GM12878 (cell line): ENCODE data around the gene CTDNEP1. TPM values are rescaled to one million over a fixed set of nuclear protein-coding genes. Genes with fewer than 3 reads are reported as not detected.
A peak's percentile ranks its signal among the peaks of the same experiment; 100 is the strongest.

Experiments used
- ATAC-seq: fragments of 200-7000 bp; cut with Tn5 transposase; 3 replicates; pipeline ENCODE4 v1.9.1; 2020; ENCODE audit warnings: mild to moderate bottlenecking, moderate library complexity
- BruUV-seq: library from RNA; stranded (reverse); fragments of 400-500 nt; replicated peaks from 2 replicates; lab custom pipeline; 2021; lab: Mats Ljungman, UMichigan
- CTCF ChIA-PET: fragments of 300-600 bp; sonication (Branson Sonifier 250); formaldehyde crosslinking; extraction: SDS; loops from one replicate; lab custom pipeline; 2021; ENCODE audit warnings: inconsistent platforms; lab: Yijun Ruan, JAX
- POLR2A ChIA-PET: fragments of 350-600 bp; formaldehyde crosslinking; extraction: SDS; loops from one replicate; lab custom pipeline; 2021; ENCODE audit warnings: inconsistent platforms; lab: Charles Lee
- RAD21 ChIA-PET: fragments of 300-600 bp; sonication (Branson Sonifier 250); formaldehyde crosslinking; loops from one replicate; lab custom pipeline; 2023; ENCODE audit warnings: antibody characterized with exemption; ENCODE audit not compliant: unreplicated experiment; lab: Charles Lee
- SMC1A ChIA-PET: fragments of 300-600 bp; sonication (Branson Sonifier 250); formaldehyde crosslinking; loops from one replicate; lab custom pipeline; 2023; ENCODE audit not compliant: unreplicated experiment, uncharacterized antibody; lab: Charles Lee
- DNase-seq: peaks from one replicate; pipeline ENCODE4 v3.0.0-alpha.2; 2011; ENCODE audit warnings: low read depth, low spot score
- FAIRE-seq: peaks from 3 replicates; lab custom pipeline; 2011; peaks lifted over from hg19 to GRCh38; lab: Jason Lieb, UNC
- H2AFZ ChIP-seq: 2 replicates; pipeline ENCODE4 v1.6.0; 2011; ENCODE audit warnings: low read depth, low read length, control low read depth; ENCODE audit not compliant: control insufficient read depth
- H3K27ac ChIP-seq: 2 replicates; pipeline ENCODE4 v1.5.1; 2011; ENCODE audit warnings: control low read depth; ENCODE audit not compliant: control insufficient read depth, insufficient read depth
- H3K27me3 ChIP-seq, 2 experiments: replicated peaks in 1 of 2; 2 replicates each; pipeline versions ENCODE4 v1.6.0 to v1.6.1; 2011; ENCODE audit warnings: low read length in 1 of 2; ENCODE audit not compliant: control insufficient read depth in 2 of 2, insufficient read depth in 2 of 2
- H3K36me3 ChIP-seq, 2 experiments: 2 replicates each; pipeline ENCODE4 v1.5.1; 2011; ENCODE audit warnings: low read length in 1 of 2; ENCODE audit not compliant: control insufficient read depth in 2 of 2, insufficient read depth in 2 of 2
- H3K4me1 ChIP-seq: 2 replicates; pipeline ENCODE4 v1.6.1; 2011; ENCODE audit warnings: mild to moderate bottlenecking, low read length, moderate library complexity, mixed read lengths; ENCODE audit not compliant: control insufficient read depth, insufficient read depth
- H3K4me2 ChIP-seq: 2 replicates; pipeline ENCODE4 v1.6.0; 2011; ENCODE audit warnings: control low read depth; ENCODE audit not compliant: control insufficient read depth, insufficient read depth
- H3K4me3 ChIP-seq: fragments of 200-600 bp; sonication (generic); 2 replicates; pipeline ENCODE4 v1.5.1; 2016
- H3K79me2 ChIP-seq: 2 replicates; pipeline ENCODE4 v1.6.0; 2011; ENCODE audit warnings: low read length; ENCODE audit not compliant: control insufficient read depth, insufficient read depth
- H3K9ac ChIP-seq: 2 replicates; pipeline ENCODE4 v1.8.0; 2011; ENCODE audit warnings: low read length, control low read depth, mixed read lengths; ENCODE audit not compliant: control insufficient read depth, insufficient read depth
- H3K9me3 ChIP-seq: replicated peaks from 3 replicates; pipeline ENCODE4 v1.5.1; 2011; ENCODE audit warnings: mild to moderate bottlenecking, low read length; ENCODE audit not compliant: control insufficient read depth, insufficient read depth
- H4K20me1 ChIP-seq: 2 replicates; pipeline ENCODE4 v1.6.0; 2011; ENCODE audit not compliant: control insufficient read depth, insufficient read depth
- ATF7 ChIP-seq: fragments of 450-650 bp; IDR thresholded peaks from 2 replicates; pipeline ENCODE4 v1.6.1; 2016; ENCODE audit warnings: low read depth, mild to moderate bottlenecking
- HCFC1 ChIP-seq: fragments of 150-350 bp; IDR thresholded peaks from 2 replicates; pipeline ENCODE4 v1.6.1; 2014; ENCODE audit warnings: low read length
- LARP7 ChIP-seq: fragments of 450-650 bp; IDR thresholded peaks from 2 replicates; pipeline ENCODE4 v1.6.1; 2017; ENCODE audit warnings: mild to moderate bottlenecking
- POLR2AphosphoS5 ChIP-seq: IDR thresholded peaks from 2 replicates; pipeline ENCODE4 v1.6.1; 2011; ENCODE audit warnings: mild to moderate bottlenecking, low read length, inconsistent platforms
- SRF ChIP-seq, 2 experiments: IDR thresholded peaks; 2 replicates each; pipeline ENCODE4 v1.6.1; 2011; ENCODE audit warnings: low read depth in 2 of 2, low read length in 2 of 2, mild to moderate bottlenecking in 1 of 2, moderate library complexity in 1 of 2
- WGBS: methylation state at CpG from one replicate; pipeline ENCODE4 v1.1.6; 2016; ENCODE audit warnings: low lambda C conversion rate; ENCODE audit not compliant: insufficient replicate concordance, insufficient coverage; ENCODE audit errors: missing lambda C conversion rate; 5-methylcytosine and 5-hydroxymethylcytosine counted together
- in situ Hi-C: fragments of 300-500 bp; cut with MboI; formaldehyde crosslinking; loops from 9 replicates; pipeline ENCODE4 v1.14.3; 2018; ENCODE audit warnings: mixed read lengths
- intact Hi-C: fragments of 100-400 bp; cut with micrococcal nuclease; formaldehyde crosslinking; loops from one replicate; pipeline ENCODE4 v1.14.2; 2022; ENCODE audit not compliant: unreplicated experiment
- microRNA counts: library from miRNA; unstranded; fragments of <30 nt; microRNA quantifications from one replicate; lab custom pipeline; 2016
- microRNA-seq: library from miRNA; unstranded; fragments of <30 nt; microRNA quantifications from one replicate; pipeline ENCODE4, GENCODE V29; 2018
- polyA plus RNA-seq, 11 experiments: library from polyadenylated mRNA; depleted of rRNA in 4 of 11; unstranded in 6 of 11; stranded (reverse) in 5 of 11; fragments of >200 nt; fragmentation: Nextera tagmentation in 4 of 11; fragmentation: Illumina TruSeq in 1 of 11; extraction: Ambion mirVana in 4 of 11; extraction: Trizol in 1 of 11; gene quantifications; 1 replicate in 1 of 11; 2 replicates in 10 of 11; pipeline versions ENCODE4 v1.2.1 to v1.2.3, GENCODE V29; 2011 to 2016; ENCODE audit warnings: inconsistent platforms in 2 of 11, missing spikeins in 2 of 11, low read depth in 1 of 11
- small RNA-seq: library from RNA; depleted of rRNA; stranded (forward); fragments of <200 nt; gene quantifications from one replicate; pipeline ENCODE3, GENCODE V24; 2014
- total RNA-seq, 4 experiments: library from RNA; depleted of rRNA in 3 of 4; stranded (reverse); fragments of >200 nt in 3 of 4; fragmentation: Illumina TruSeq in 1 of 4; extraction: Trizol in 1 of 4; gene quantifications; 2 replicates each; pipeline versions ENCODE4 v1.2.1 to v1.2.3, GENCODE V29; 2013 to 2021

Gene CTDNEP1
- total and polyA plus RNA-seq, 10 of the 15 experiments (the other 5 are each of a cell fraction or from before 2014, with no cell fraction given) = 23.7 to 176 (median 30.3) TPM

- FAIRE-seq (no peak), DNase-seq (no peak), ATAC-seq (no peak)
- ChIA-PET RAD21 (no interaction called here), SMC1A (no interaction called here), POLR2A (interaction anchor here (0.5 kb wide), 1 partner anchor 109 kb away, joined by 3 read pairs; no protein-coding TSS in a partner anchor), CTCF (no interaction called here)
- TF ChIP-seq POLR2AphosphoS5 (no peak), SRF (IDR thresholded peaks at IDR 0.05; ENCODE audit: low read depth in 2 of 2, low read length in 2 of 2) (no peak), LARP7 (no peak), HCFC1 (no peak), ATF7 (no peak)
- H3K27ac ChIP-seq = no peak overlapping the region
- H3K4me2 ChIP-seq = no peak overlapping the region
- H2AFZ ChIP-seq = no peak overlapping the region
- in situ Hi-C loops = no loop called here
- intact Hi-C loops = no loop called here
- no peaks in the 10 kb centered on the region for H3K36me3 ChIP-seq
- no peaks in the 10 kb centered on the region for H3K4me1 ChIP-seq
- H3K27me3 ChIP-seq = no peaks in the 10 kb centered on the region
- H3K79me2 ChIP-seq = no peaks in the 10 kb centered on the region
- no TSS peak for BruUV-seq
- no peak overlapping the region for H3K9ac ChIP-seq
- 61% methylated on average over 12 of the region's 12 CpGs for WGBS
- no peaks in the 10 kb centered on the region for H3K9me3 ChIP-seq
- no peak overlapping the region for H3K4me3 ChIP-seq
- no peaks in the 10 kb centered on the region for H4K20me1 ChIP-seq
Measured at GRCh38 chr17:7195971-7196370, 55.6 kb downstream of the CTDNEP1 start.

MicroRNAs encoded within 50 kb of the gene (microRNA counts, 767-probe panel; counts per million panel counts)
- microRNA hsa-miR-324-3p (lab: Ali Mortazavi, UCI) (977 counts per million, percentile 26 among the panel's probes with 10 or more counts), microRNA hsa-miR-324-5p (lab: Ali Mortazavi, UCI) (2,682 counts per million, percentile 85 among the panel's probes with 10 or more counts)

Small RNAs within 50 kb of the gene (microRNA-seq; reads per million reads assigned to microRNA genes)
- 1,783 reads per million, percentile 91 among the genes with 10 or more reads in this experiment for gene MIR324

Small RNAs within 50 kb of the gene (small RNA-seq; reads per million reads assigned to genes)
- gene MIR324 (44.2 reads per million, percentile 98 among the genes with 10 or more reads in this experiment), gene RF00019 (not detected)

Other genes with a start within 250 kb of the CTDNEP1 start
Only the 7 nearest of the 35 such genes appear.
- gene ACADVL, start 31.8 kb downstream of the CTDNEP1 start, total RNA-seq (2014; rRNA removed) = 138 and 165 TPM in 2 replicates
- 97.1 and 99.0 TPM in 2 replicates for gene ACADVL, start 31.8 kb downstream of the CTDNEP1 start, total RNA-seq (2014; rRNA removed; fragmentation: Illumina TruSeq; extraction: Trizol)
- gene ACADVL, start 31.8 kb downstream of the CTDNEP1 start, total RNA-seq (2021) = 182 and 196 TPM in 2 replicates
- 150 and 232 TPM in 2 replicates for gene ACADVL, start 31.8 kb downstream of the CTDNEP1 start, polyA plus RNA-seq (2011; rRNA removed)
- 86.8 and 137 TPM in 2 replicates for gene ACADVL, start 31.8 kb downstream of the CTDNEP1 start, polyA plus RNA-seq (2014; fragmentation: Illumina TruSeq; extraction: Trizol)
- gene ACADVL, start 31.8 kb downstream of the CTDNEP1 start, polyA plus RNA-seq (2014; fragmentation: Nextera tagmentation; extraction: Ambion mirVana) = 10 to 100 TPM; 25.4 to 73.1 TPM
- gene ACADVL, start 31.8 kb downstream of the CTDNEP1 start, polyA plus RNA-seq (2014; rRNA removed) = 212 and 221 TPM in 2 replicates
- gene ACADVL, start 31.8 kb downstream of the CTDNEP1 start, polyA plus RNA-seq (2016; fragmentation: Nextera tagmentation; extraction: Ambion mirVana) = 100 to 1,000 TPM; 204 to 225 TPM
- 33.0 and 37.6 TPM in 2 replicates for gene DVL2, start 17.2 kb downstream of the CTDNEP1 start, total RNA-seq (2014; rRNA removed)
- gene DVL2, start 17.2 kb downstream of the CTDNEP1 start, total RNA-seq (2014; rRNA removed; fragmentation: Illumina TruSeq; extraction: Trizol) = 15.4 and 16.7 TPM in 2 replicates
- 40.0 and 44.8 TPM in 2 replicates for gene DVL2, start 17.2 kb downstream of the CTDNEP1 start, total RNA-seq (2021)
- 2.2 and 5.3 TPM in 2 replicates for gene DVL2, start 17.2 kb downstream of the CTDNEP1 start, polyA plus RNA-seq (2011; rRNA removed)
- gene DVL2, start 17.2 kb downstream of the CTDNEP1 start, polyA plus RNA-seq (2014; fragmentation: Illumina TruSeq; extraction: Trizol) = 5.1 and 21.2 TPM in 2 replicates
- gene DVL2, start 17.2 kb downstream of the CTDNEP1 start, polyA plus RNA-seq (2014; fragmentation: Nextera tagmentation; extraction: Ambion mirVana) = 1 to 10 TPM in 1 of 2 experiments, under 1 TPM in 1; 0.97 to 2.7 TPM
- 29.9 and 31.3 TPM in 2 replicates for gene DVL2, start 17.2 kb downstream of the CTDNEP1 start, polyA plus RNA-seq (2014; rRNA removed)
- gene DVL2, start 17.2 kb downstream of the CTDNEP1 start, polyA plus RNA-seq (2016; fragmentation: Nextera tagmentation; extraction: Ambion mirVana) = 10 to 100 TPM; 25.3 to 30.4 TPM
- gene PHF23, start 12.3 kb downstream of the CTDNEP1 start, total RNA-seq (2014; rRNA removed) = 35.7 and 38.0 TPM in 2 replicates
- 35.6 and 37.5 TPM in 2 replicates for gene PHF23, start 12.3 kb downstream of the CTDNEP1 start, total RNA-seq (2014; rRNA removed; fragmentation: Illumina TruSeq; extraction: Trizol)
- gene PHF23, start 12.3 kb downstream of the CTDNEP1 start, total RNA-seq (2021) = 34.0 and 39.2 TPM in 2 replicates
- 21.7 and 29.7 TPM in 2 replicates for gene PHF23, start 12.3 kb downstream of the CTDNEP1 start, polyA plus RNA-seq (2011; rRNA removed)
- gene PHF23, start 12.3 kb downstream of the CTDNEP1 start, polyA plus RNA-seq (2014; fragmentation: Illumina TruSeq; extraction: Trizol) = 72.7 and 84.8 TPM in 2 replicates
- gene PHF23, start 12.3 kb downstream of the CTDNEP1 start, polyA plus RNA-seq (2014; fragmentation: Nextera tagmentation; extraction: Ambion mirVana) = 10 to 100 TPM in 1 of 2 experiments, 1 to 10 TPM in 1; 8.2 to 17.7 TPM
- 38.1 and 41.6 TPM in 2 replicates for gene PHF23, start 12.3 kb downstream of the CTDNEP1 start, polyA plus RNA-seq (2014; rRNA removed)
- 10 to 100 TPM; 26.4 to 31.1 TPM for gene PHF23, start 12.3 kb downstream of the CTDNEP1 start, polyA plus RNA-seq (2016; fragmentation: Nextera tagmentation; extraction: Ambion mirVana)
- gene GABARAP, start 9.3 kb downstream of the CTDNEP1 start, total RNA-seq (2014; rRNA removed) = 127 and 134 TPM in 2 replicates
- gene GABARAP, start 9.3 kb downstream of the CTDNEP1 start, total RNA-seq (2014; rRNA removed; fragmentation: Illumina TruSeq; extraction: Trizol) = 157 and 164 TPM in 2 replicates
- gene GABARAP, start 9.3 kb downstream of the CTDNEP1 start, total RNA-seq (2021) = 256 and 259 TPM in 2 replicates
- 187 and 223 TPM in 2 replicates for gene GABARAP, start 9.3 kb downstream of the CTDNEP1 start, polyA plus RNA-seq (2011; rRNA removed)
- 613 and 739 TPM in 2 replicates for gene GABARAP, start 9.3 kb downstream of the CTDNEP1 start, polyA plus RNA-seq (2014; fragmentation: Illumina TruSeq; extraction: Trizol)
- gene GABARAP, start 9.3 kb downstream of the CTDNEP1 start, polyA plus RNA-seq (2014; fragmentation: Nextera tagmentation; extraction: Ambion mirVana) = 100 to 1,000 TPM; 314 to 340 TPM
- 236 and 238 TPM in 2 replicates for gene GABARAP, start 9.3 kb downstream of the CTDNEP1 start, polyA plus RNA-seq (2014; rRNA removed)
- 100 to 1,000 TPM; 433 to 444 TPM for gene GABARAP, start 9.3 kb downstream of the CTDNEP1 start, polyA plus RNA-seq (2016; fragmentation: Nextera tagmentation; extraction: Ambion mirVana)
- gene ELP5, start 481 bp upstream of the CTDNEP1 start, total RNA-seq (2014; rRNA removed) = 63.5 and 66.4 TPM in 2 replicates
- 35.0 and 41.1 TPM in 2 replicates for gene ELP5, start 481 bp upstream of the CTDNEP1 start, total RNA-seq (2014; rRNA removed; fragmentation: Illumina TruSeq; extraction: Trizol)
- 67.4 and 71.0 TPM in 2 replicates for gene ELP5, start 481 bp upstream of the CTDNEP1 start, total RNA-seq (2021)
- gene ELP5, start 481 bp upstream of the CTDNEP1 start, polyA plus RNA-seq (2011; rRNA removed) = 53.9 and 76.9 TPM in 2 replicates
- 45.8 and 68.9 TPM in 2 replicates for gene ELP5, start 481 bp upstream of the CTDNEP1 start, polyA plus RNA-seq (2014; fragmentation: Illumina TruSeq; extraction: Trizol)
- 10 to 100 TPM; 81.8 to 94.7 TPM for gene ELP5, start 481 bp upstream of the CTDNEP1 start, polyA plus RNA-seq (2014; fragmentation: Nextera tagmentation; extraction: Ambion mirVana)
- 78.0 and 79.8 TPM in 2 replicates for gene ELP5, start 481 bp upstream of the CTDNEP1 start, polyA plus RNA-seq (2014; rRNA removed)
- 100 to 1,000 TPM; 102 to 109 TPM for gene ELP5, start 481 bp upstream of the CTDNEP1 start, polyA plus RNA-seq (2016; fragmentation: Nextera tagmentation; extraction: Ambion mirVana)
- 0.87 TPM in 1 of 2 replicates, not detected in the other for gene CLDN7, start 10.7 kb upstream of the CTDNEP1 start, total RNA-seq (2014; rRNA removed)
- gene CLDN7, start 10.7 kb upstream of the CTDNEP1 start, total RNA-seq (2014; rRNA removed; fragmentation: Illumina TruSeq; extraction: Trizol) = 0.32 and 0.36 TPM in 2 replicates
- 0.61 and 1.3 TPM in 2 replicates for gene CLDN7, start 10.7 kb upstream of the CTDNEP1 start, total RNA-seq (2021)
- not detected in 2 replicates for gene CLDN7, start 10.7 kb upstream of the CTDNEP1 start, polyA plus RNA-seq (2011; rRNA removed)
- 0.19 and 0.25 TPM in 2 replicates for gene CLDN7, start 10.7 kb upstream of the CTDNEP1 start, polyA plus RNA-seq (2014; fragmentation: Illumina TruSeq; extraction: Trizol)
- under 1 TPM in 1 of 2 experiments, not detected in 1; 0.19 TPM for gene CLDN7, start 10.7 kb upstream of the CTDNEP1 start, polyA plus RNA-seq (2014; fragmentation: Nextera tagmentation; extraction: Ambion mirVana)
- gene CLDN7, start 10.7 kb upstream of the CTDNEP1 start, polyA plus RNA-seq (2014; rRNA removed) = 0.49 and 0.94 TPM in 2 replicates
- gene CLDN7, start 10.7 kb upstream of the CTDNEP1 start, polyA plus RNA-seq (2016; fragmentation: Nextera tagmentation; extraction: Ambion mirVana) = not detected
- gene SLC2A4, start 30.0 kb upstream of the CTDNEP1 start, total RNA-seq (2014; rRNA removed) = 0.05 and 0.06 TPM in 2 replicates
- 0.04 and 0.05 TPM in 2 replicates for gene SLC2A4, start 30.0 kb upstream of the CTDNEP1 start, total RNA-seq (2014; rRNA removed; fragmentation: Illumina TruSeq; extraction: Trizol)
- 0.19 and 0.23 TPM in 2 replicates for gene SLC2A4, start 30.0 kb upstream of the CTDNEP1 start, total RNA-seq (2021)
- 0.03 and 0.04 TPM in 2 replicates for gene SLC2A4, start 30.0 kb upstream of the CTDNEP1 start, polyA plus RNA-seq (2011; rRNA removed)
- gene SLC2A4, start 30.0 kb upstream of the CTDNEP1 start, polyA plus RNA-seq (2014; fragmentation: Illumina TruSeq; extraction: Trizol) = 0.04 and 0.11 TPM in 2 replicates
- not detected for gene SLC2A4, start 30.0 kb upstream of the CTDNEP1 start, polyA plus RNA-seq (2014; fragmentation: Nextera tagmentation; extraction: Ambion mirVana)
- 0.03 and 0.06 TPM in 2 replicates for gene SLC2A4, start 30.0 kb upstream of the CTDNEP1 start, polyA plus RNA-seq (2014; rRNA removed)
- not detected for gene SLC2A4, start 30.0 kb upstream of the CTDNEP1 start, polyA plus RNA-seq (2016; fragmentation: Nextera tagmentation; extraction: Ambion mirVana)